ENCODE results near the gene SUSD2.

DNA sequence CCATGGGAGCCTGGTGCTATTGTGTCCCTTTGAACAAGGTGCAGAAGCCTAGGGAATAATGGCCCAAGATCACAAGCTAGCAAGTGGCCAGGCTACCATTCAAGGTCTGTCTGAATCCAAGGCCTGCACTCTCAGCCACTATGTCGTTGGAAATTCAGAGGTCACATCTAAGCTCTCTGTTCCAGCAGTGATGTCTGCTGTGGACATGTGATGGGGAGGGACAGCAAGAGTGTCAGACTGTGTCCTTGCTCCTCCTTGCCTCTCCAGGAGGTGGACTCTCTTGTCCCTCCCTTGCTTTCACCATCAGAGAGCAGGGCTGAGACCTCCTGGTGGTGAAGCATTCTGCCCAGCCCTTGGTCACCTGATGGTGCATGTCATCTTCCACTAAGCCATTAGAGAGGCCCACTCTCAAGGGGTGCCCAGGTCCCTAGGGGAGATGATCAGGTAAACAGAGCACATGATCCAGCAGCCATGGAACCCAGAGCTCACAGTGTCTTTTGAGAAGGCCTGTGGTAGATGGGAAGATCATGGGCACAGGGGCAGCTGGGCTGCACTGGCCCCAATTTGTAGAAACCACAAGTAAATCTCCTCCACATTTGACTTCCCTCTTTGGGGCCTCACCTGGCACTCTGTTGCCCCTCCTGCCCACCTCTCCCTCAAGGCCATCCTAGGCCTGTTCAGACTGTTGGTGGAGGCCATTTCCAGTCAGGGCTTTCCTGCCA is 37.1 kb upstream of the SUSD2 start:
- no peak for TF ChIP-seq CTCF (conservative IDR thresholded peaks at IDR 0.05)
- TF ChIP-seq ZFX (IDR thresholded peaks at IDR 0.05), result no peak
